ENCODE results near the gene KIF26B. TPM values are rescaled to one million over a fixed set of nuclear protein-coding genes. Genes with fewer than 3 reads are reported as not detected.

Gene KIF26B
- polyA plus RNA-seq, 1 of the 3 experiments (the other 2 are of a cell fraction), result 2.6 TPM

DNA sequence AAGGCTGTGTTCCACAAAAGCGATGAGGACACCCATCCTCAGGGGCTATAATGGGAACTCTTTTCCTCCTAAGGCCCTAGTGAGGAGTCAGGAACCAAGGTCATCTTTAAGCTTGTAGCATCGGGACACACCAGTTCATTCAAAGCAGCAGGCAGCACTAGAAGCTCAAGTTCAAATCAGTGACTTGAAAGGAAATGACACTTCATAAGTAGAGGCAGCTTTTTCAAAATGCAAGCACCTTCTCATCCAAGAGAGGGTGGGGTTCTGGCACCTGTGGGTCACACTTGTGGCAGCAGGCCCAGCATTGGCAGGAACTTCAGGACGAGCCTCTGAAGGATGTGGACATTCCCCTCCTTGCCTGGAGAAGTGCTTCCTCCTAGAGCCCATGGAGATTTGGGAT lies 496.3 kb downstream of the KIF26B start (continued):
- TF ChIP-seq, protein P1, sequence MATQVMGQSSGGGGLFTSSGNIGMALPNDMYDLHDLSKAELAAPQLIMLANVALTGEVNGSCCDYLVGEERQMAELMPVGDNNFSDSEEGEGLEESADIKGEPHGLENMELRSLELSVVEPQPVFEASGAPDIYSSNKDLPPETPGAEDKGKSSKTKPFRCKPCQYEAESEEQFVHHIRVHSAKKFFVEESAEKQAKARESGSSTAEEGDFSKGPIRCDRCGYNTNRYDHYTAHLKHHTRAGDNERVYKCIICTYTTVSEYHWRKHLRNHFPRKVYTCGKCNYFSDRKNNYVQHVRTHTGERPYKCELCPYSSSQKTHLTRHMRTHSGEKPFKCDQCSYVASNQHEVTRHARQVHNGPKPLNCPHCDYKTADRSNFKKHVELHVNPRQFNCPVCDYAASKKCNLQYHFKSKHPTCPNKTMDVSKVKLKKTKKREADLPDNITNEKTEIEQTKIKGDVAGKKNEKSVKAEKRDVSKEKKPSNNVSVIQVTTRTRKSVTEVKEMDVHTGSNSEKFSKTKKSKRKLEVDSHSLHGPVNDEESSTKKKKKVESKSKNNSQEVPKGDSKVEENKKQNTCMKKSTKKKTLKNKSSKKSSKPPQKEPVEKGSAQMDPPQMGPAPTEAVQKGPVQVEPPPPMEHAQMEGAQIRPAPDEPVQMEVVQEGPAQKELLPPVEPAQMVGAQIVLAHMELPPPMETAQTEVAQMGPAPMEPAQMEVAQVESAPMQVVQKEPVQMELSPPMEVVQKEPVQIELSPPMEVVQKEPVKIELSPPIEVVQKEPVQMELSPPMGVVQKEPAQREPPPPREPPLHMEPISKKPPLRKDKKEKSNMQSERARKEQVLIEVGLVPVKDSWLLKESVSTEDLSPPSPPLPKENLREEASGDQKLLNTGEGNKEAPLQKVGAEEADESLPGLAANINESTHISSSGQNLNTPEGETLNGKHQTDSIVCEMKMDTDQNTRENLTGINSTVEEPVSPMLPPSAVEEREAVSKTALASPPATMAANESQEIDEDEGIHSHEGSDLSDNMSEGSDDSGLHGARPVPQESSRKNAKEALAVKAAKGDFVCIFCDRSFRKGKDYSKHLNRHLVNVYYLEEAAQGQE (IDR thresholded peaks at IDR 0.05; ENCODE audit: low read depth, low read length), result no peak
- TF ChIP-seq EP300 (IDR thresholded peaks at IDR 0.05; ENCODE audit: borderline replicate concordance in 1 of 2, low read depth in 1 of 2, low read length in 1 of 2) (no peak), FOXM1 (IDR thresholded peaks at IDR 0.05; ENCODE audit: low read depth) (no peak)

DNA sequence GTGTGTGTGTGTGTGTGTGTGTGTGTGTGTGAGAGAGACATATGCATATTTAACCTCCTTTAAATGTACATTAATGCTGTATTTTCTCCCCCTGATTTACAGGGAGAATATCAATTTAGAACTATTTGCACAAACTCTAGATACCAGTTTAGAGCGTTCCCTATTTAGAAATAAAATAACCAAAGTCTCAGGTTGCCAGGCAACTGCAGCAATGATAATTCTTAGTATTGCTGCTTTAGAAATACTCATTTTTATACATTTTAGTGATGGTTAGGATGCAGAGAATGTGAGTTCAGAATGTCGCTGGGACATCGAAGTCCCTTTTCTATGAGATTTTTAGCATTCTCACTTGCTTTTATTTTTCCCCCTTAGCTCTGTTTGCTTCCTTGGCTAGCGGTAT lies 497.3 kb downstream of the KIF26B start:
- no peaks in the 10 kb centered on the region for H3K9me2 ChIP-seq
- H3K4me3 ChIP-seq (ENCODE audit: low read depth in 2 of 2, low read length in 1 of 2), result no peak overlapping the region
- H4K20me1 ChIP-seq (ENCODE audit: insufficient read depth), result no peaks in the 10 kb centered on the region
- H3K4me1 ChIP-seq (ENCODE audit: control insufficient read depth in 1 of 2, insufficient read depth in 2 of 2, low read depth in 1 of 2, low read length in 1 of 2), result no peaks in the 10 kb centered on the region; a peak in 1 of 4 replicates
- no peak for TF ChIP-seq POLR2AphosphoS5 (IDR thresholded peaks at IDR 0.05; ENCODE audit: low read depth, low read length)
- CTCF ChIA-PET, result no interaction called here
- H3K27ac ChIP-seq (ENCODE audit: low read depth in 2 of 2, low read length in 1 of 2), result no peak overlapping the region
- no peaks in the 10 kb centered on the region for H3K79me2 ChIP-seq (ENCODE audit: insufficient read depth)
- no peaks in the 10 kb centered on the region for H3K27me3 ChIP-seq (ENCODE audit: insufficient read depth)
- H3K4me2 ChIP-seq, result no peak overlapping the region
- no peaks in the 10 kb centered on the region for H3K9me3 ChIP-seq
- 91% methylated on average over 4 of the region's 4 CpGs for WGBS (ENCODE audit: low lambda C conversion rate)
- no peak for DNase-seq
- no peaks in the 10 kb centered on the region for H3F3A ChIP-seq (replicated peaks; ENCODE audit: insufficient read depth)
- H3K36me3 ChIP-seq (replicated peaks in 1 of 2; ENCODE audit: control insufficient read depth in 1 of 2, insufficient read depth in 2 of 2, low read length in 1 of 2), result peaks cover 4 to 58% of the 10 kb centered on the region in 2 experiments
- POLR2A ChIA-PET, result no interaction called here
- no peak overlapping the region for H2AFZ ChIP-seq (ENCODE audit: low read depth)
- H3K9ac ChIP-seq, result no peak overlapping the region

DNA sequence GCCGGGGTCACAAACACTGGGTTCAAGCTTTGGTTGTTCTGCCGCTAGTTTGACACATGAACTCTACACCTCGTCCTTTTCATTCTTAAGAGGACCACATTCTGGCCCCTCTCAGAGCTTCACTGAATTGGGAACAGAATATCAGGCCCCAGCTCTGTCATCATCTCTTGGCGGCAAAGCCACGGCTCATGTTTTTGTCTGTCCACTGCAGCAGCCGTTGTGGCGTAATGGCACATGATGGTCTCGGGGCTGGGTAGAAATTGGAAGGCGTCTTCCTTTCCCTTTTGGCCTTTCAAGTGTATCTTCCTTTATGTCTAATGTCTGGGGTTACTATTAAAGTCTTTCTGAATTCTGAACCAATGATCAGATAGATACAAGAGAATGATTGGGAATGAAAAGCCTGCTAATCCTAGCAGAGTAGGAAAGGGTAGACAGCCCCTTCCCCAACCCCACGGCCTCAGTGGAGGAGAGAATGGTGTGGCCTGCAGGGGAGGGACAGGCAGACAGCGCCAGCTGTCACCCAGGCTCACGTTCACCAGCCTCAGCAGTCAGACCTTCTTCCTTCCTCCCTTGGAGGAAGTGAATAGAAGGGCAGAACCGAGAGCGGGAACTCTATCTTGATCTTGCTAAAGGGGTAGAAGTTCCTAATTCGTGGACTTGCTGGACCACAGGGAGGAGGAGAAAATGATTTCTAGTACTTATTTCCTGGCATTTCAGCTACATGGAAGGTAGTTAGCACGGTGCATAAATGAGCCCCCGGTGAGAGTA lies 498.1 kb downstream of the KIF26B start:
- H3K9me3 ChIP-seq, result no peaks in the 10 kb centered on the region
- H3K9ac ChIP-seq, result no peak overlapping the region
- ChIA-PET CTCF (no interaction called here), POLR2A (no interaction called here)
- peaks cover 4 to 53% of the 10 kb centered on the region in 2 experiments for H3K36me3 ChIP-seq (replicated peaks in 1 of 2; ENCODE audit: control insufficient read depth in 1 of 2, insufficient read depth in 2 of 2, low read length in 1 of 2)
- H2AFZ ChIP-seq (ENCODE audit: low read depth), result no peak overlapping the region
- no peaks in the 10 kb centered on the region; a peak in 1 of 4 replicates for H3K4me1 ChIP-seq (ENCODE audit: control insufficient read depth in 1 of 2, insufficient read depth in 2 of 2, low read depth in 1 of 2, low read length in 1 of 2)
- H3F3A ChIP-seq (replicated peaks; ENCODE audit: insufficient read depth), result no peaks in the 10 kb centered on the region
- no peaks in the 10 kb centered on the region for H4K20me1 ChIP-seq (ENCODE audit: insufficient read depth)
- H3K27ac ChIP-seq (ENCODE audit: low read depth in 2 of 2, low read length in 1 of 2), result no peak overlapping the region; a peak in 1 of 4 replicates
- H3K4me2 ChIP-seq, result no peak overlapping the region
- H3K9me2 ChIP-seq, result no peaks in the 10 kb centered on the region
- no peak for TF ChIP-seq CHD2 (IDR thresholded peaks at IDR 0.05; ENCODE audit: low read length, partially characterized antibody)
- TF ChIP-seq, protein P2, sequence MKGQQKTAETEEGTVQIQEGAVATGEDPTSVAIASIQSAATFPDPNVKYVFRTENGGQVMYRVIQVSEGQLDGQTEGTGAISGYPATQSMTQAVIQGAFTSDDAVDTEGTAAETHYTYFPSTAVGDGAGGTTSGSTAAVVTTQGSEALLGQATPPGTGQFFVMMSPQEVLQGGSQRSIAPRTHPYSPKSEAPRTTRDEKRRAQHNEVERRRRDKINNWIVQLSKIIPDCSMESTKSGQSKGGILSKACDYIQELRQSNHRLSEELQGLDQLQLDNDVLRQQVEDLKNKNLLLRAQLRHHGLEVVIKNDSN (IDR thresholded peaks at IDR 0.05; ENCODE audit: borderline replicate concordance, low read depth), result no peak
- no peak for TF ChIP-seq NFIC (IDR thresholded peaks at IDR 0.05; ENCODE audit: borderline replicate concordance)
- TF ChIP-seq YY1 (IDR thresholded peaks at IDR 0.05; ENCODE audit: low read depth), result no peak
- no peak for TF ChIP-seq TEAD4 (IDR thresholded peaks at IDR 0.05; ENCODE audit: borderline replicate concordance, insufficient read depth)
- TF ChIP-seq, protein P3, sequence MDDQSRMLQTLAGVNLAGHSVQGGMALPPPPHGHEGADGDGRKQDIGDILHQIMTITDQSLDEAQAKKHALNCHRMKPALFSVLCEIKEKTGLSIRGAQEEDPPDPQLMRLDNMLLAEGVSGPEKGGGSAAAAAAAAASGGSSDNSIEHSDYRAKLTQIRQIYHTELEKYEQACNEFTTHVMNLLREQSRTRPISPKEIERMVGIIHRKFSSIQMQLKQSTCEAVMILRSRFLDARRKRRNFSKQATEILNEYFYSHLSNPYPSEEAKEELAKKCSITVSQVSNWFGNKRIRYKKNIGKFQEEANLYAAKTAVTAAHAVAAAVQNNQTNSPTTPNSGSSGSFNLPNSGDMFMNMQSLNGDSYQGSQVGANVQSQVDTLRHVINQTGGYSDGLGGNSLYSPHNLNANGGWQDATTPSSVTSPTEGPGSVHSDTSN (IDR thresholded peaks at IDR 0.05), result no peak
- TF ChIP-seq, protein P4, sequence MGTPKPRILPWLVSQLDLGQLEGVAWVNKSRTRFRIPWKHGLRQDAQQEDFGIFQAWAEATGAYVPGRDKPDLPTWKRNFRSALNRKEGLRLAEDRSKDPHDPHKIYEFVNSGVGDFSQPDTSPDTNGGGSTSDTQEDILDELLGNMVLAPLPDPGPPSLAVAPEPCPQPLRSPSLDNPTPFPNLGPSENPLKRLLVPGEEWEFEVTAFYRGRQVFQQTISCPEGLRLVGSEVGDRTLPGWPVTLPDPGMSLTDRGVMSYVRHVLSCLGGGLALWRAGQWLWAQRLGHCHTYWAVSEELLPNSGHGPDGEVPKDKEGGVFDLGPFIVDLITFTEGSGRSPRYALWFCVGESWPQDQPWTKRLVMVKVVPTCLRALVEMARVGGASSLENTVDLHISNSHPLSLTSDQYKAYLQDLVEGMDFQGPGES (IDR thresholded peaks at IDR 0.05; ENCODE audit: low read depth, low read length), result no peak
- no peak for TF ChIP-seq GABPA (IDR thresholded peaks at IDR 0.05; ENCODE audit: low read depth)
- no peak for TF ChIP-seq ELF1 (IDR thresholded peaks at IDR 0.05)
- DNase-seq, result no peak
- 86% methylated on average over 15 of the region's 17 CpGs for WGBS (ENCODE audit: low lambda C conversion rate)
- H3K27me3 ChIP-seq (ENCODE audit: insufficient read depth), result no peaks in the 10 kb centered on the region
- H3K4me3 ChIP-seq (ENCODE audit: low read depth in 2 of 2, low read length in 1 of 2), result no peak overlapping the region
- H3K79me2 ChIP-seq (ENCODE audit: insufficient read depth), result no peaks in the 10 kb centered on the region

All from SK-N-SH (cell line).